Natural killer cell (primary cell): ENCODE results near the gene MRPL39. TPM values are rescaled to one million over a fixed set of nuclear protein-coding genes. Genes with fewer than 3 reads are reported as not detected.

Experiments
- ATAC-seq, 3 donors: fragments of 150-1000 bp in 2 of 3; fragments of 200-7000 bp in 1 of 3; cut with Tn5 transposase; 1 replicate in 1 of 3; 2 replicates in 2 of 3; pipeline ENCODE4 v1.10.0; 2021; ENCODE audit warnings: mild to moderate bottlenecking in 2 of 3, moderate library complexity in 2 of 3
- DNase-seq, 2 donors: peaks; one replicate each; pipeline versions ENCODE4 v3.0.0 to v3.0.0-alpha.2; 2013 to 2021; ENCODE audit warnings: mixed read lengths in 1 of 2
- H3K27ac ChIP-seq: one replicate; pipeline ENCODE4 v1.5.1; 2013; ENCODE audit warnings: mild to moderate bottlenecking, low read length
- H3K27me3 ChIP-seq: one replicate; pipeline ENCODE4 v1.6.1; 2013; ENCODE audit warnings: low read length; ENCODE audit not compliant: control insufficient read depth, insufficient read depth
- H3K36me3 ChIP-seq: one replicate; pipeline ENCODE4 v1.6.1; 2013; ENCODE audit warnings: low read length; ENCODE audit not compliant: control insufficient read depth, insufficient read depth
- H3K4me1 ChIP-seq: one replicate; pipeline ENCODE4 v1.6.1; 2013; ENCODE audit warnings: low read length; ENCODE audit not compliant: control insufficient read depth, insufficient read depth
- H3K4me3 ChIP-seq: one replicate; pipeline ENCODE4 v1.5.1; 2013; ENCODE audit warnings: low read length
- H3K9me3 ChIP-seq: one replicate; pipeline ENCODE4 v1.6.1; 2013; ENCODE audit warnings: low read length; ENCODE audit not compliant: control insufficient read depth, insufficient read depth
- H3K27ac Mint-ChIP-seq, 2 donors: one replicate each; pipeline ENCODE4 v1.8.0; 2022; ENCODE audit warnings: mild to moderate bottlenecking in 2 of 2, mixed read lengths in 2 of 2, moderate library complexity in 1 of 2
- H3K27me3 Mint-ChIP-seq, 2 donors: one replicate each; pipeline ENCODE4 v1.8.0; 2022; ENCODE audit warnings: low read depth in 2 of 2, mixed read lengths in 2 of 2
- H3K36me3 Mint-ChIP-seq: one replicate; pipeline ENCODE4 v1.8.0; 2022; ENCODE audit warnings: mixed read lengths
- H3K4me1 Mint-ChIP-seq, 2 donors: one replicate each; pipeline ENCODE4 v1.8.0; 2022; ENCODE audit warnings: mixed read lengths in 2 of 2
- H3K4me3 Mint-ChIP-seq: one replicate; pipeline ENCODE4 v1.8.0; 2022; ENCODE audit warnings: mild to moderate bottlenecking, moderate library complexity, mixed read lengths
- H3K9me3 Mint-ChIP-seq, 2 donors: one replicate each; pipeline ENCODE4 v1.8.0; 2022; ENCODE audit warnings: mixed read lengths in 2 of 2
- WGBS: methylation state at CpG from one replicate; pipeline ENCODE4 v1.1.7; 2013; ENCODE audit warnings: missing lambda C conversion rate; ENCODE audit not compliant: insufficient coverage; 5-methylcytosine and 5-hydroxymethylcytosine counted together
- intact Hi-C: fragments of 100-400 bp; cut with micrococcal nuclease; formaldehyde crosslinking; loops from one replicate; pipeline ENCODE4 v1.14.2; 2022
- total RNA-seq, 4 donors: library from RNA; stranded (reverse); fragments of 120-200 nt in 1 of 4; gene quantifications; one replicate each; pipeline versions ENCODE4 v1.2.3 to v1.2.4, GENCODE V29; 2013 to 2022
- TF ChIP-seq, protein P1 (sequence below): fragments of 200-600 bp; IDR thresholded peaks from one replicate; pipeline ENCODE4 v1.8.0; 2022; ENCODE audit warnings: antibody characterized with exemption

Gene MRPL39
- total RNA-seq, 3 donors from 2014 or later (not counting 1 experiment from before 2014, with no cell fraction given), result 10.8 to 12.8 (median 10.8) TPM

GRCh38 chr21:25584833-25585676 is 22.2 kb downstream of the MRPL39 start:
- Histone ChIP-seq H3K27me3 (no peaks in the 10 kb centered on the region), H3K36me3 (peaks cover 32% of the 10 kb centered on the region), H3K4me1 (no peaks in the 10 kb centered on the region), H3K4me3 (no peak overlapping the region), H3K9me3 (no peaks in the 10 kb centered on the region), H3K27ac (no peak overlapping the region)
- H3K27ac Mint-ChIP-seq, result peak overlapping the region; percentile 22 to 32
- intact Hi-C loops, result no loop called here
- no peak for DNase-seq
- no peak overlapping the region for H3K4me3 Mint-ChIP-seq
- no peak for ATAC-seq
- no peaks in the 10 kb centered on the region for H3K4me1 Mint-ChIP-seq
- peaks cover 10% of the 10 kb centered on the region for H3K36me3 Mint-ChIP-seq
- TF ChIP-seq, protein P1, sequence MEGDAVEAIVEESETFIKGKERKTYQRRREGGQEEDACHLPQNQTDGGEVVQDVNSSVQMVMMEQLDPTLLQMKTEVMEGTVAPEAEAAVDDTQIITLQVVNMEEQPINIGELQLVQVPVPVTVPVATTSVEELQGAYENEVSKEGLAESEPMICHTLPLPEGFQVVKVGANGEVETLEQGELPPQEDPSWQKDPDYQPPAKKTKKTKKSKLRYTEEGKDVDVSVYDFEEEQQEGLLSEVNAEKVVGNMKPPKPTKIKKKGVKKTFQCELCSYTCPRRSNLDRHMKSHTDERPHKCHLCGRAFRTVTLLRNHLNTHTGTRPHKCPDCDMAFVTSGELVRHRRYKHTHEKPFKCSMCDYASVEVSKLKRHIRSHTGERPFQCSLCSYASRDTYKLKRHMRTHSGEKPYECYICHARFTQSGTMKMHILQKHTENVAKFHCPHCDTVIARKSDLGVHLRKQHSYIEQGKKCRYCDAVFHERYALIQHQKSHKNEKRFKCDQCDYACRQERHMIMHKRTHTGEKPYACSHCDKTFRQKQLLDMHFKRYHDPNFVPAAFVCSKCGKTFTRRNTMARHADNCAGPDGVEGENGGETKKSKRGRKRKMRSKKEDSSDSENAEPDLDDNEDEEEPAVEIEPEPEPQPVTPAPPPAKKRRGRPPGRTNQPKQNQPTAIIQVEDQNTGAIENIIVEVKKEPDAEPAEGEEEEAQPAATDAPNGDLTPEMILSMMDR, result no peak
- H3K9me3 Mint-ChIP-seq, result no peaks in the 10 kb centered on the region
- 90% methylated on average over 6 of the region's 7 CpGs for WGBS
- H3K27me3 Mint-ChIP-seq, result no peaks in the 10 kb centered on the region

DNA sequence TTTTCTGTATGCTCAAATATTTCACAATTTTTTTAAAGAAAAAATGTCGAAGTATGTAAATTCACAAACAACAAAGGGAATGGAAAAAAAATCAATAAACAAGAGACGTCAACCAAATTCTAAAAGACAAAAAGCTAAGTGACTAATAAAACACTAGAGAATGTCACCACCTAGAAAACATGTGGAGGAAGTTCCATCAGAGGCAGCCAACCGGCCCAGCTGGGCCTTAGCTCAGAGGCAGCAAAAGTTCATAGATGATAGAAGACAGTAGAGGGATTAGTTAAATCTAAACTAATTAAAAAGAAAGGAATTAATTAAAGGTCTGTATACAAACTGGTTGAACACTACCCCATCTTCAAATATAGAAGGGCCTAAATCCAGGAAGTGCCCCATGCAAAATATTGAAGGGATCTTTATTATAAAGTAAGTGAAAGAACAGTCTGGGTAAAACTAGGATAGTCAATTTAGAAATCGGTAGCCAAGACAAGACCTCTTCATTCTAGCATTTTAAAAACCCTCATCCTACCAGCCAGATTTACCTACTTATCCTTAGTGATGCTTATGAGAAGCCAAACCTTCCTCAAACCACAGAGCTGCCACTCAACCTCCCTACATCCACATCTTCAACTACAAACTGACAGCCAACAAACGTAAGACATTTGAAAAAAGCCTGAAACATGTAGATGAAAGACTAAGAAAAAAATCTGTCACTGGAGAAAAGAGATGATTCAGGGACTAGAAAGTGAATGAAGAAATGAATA is 23.7 kb downstream of the MRPL39 start:
- Mint-ChIP-seq H3K4me1 (no peaks in the 10 kb centered on the region), H3K4me3 (no peak overlapping the region), H3K36me3 (peaks cover 2% of the 10 kb centered on the region), H3K9me3 (no peaks in the 10 kb centered on the region), H3K27ac (peak overlapping the region; percentile 32 to 74), H3K27me3 (no peaks in the 10 kb centered on the region)
- no peak for ATAC-seq
- TF ChIP-seq, protein P1, result no peak
- Histone ChIP-seq H3K27ac (no peak overlapping the region), H3K4me3 (no peak overlapping the region), H3K27me3 (no peaks in the 10 kb centered on the region), H3K4me1 (no peaks in the 10 kb centered on the region), H3K9me3 (no peaks in the 10 kb centered on the region), H3K36me3 (peaks cover 20% of the 10 kb centered on the region)
- intact Hi-C loops, result no loop called here
- WGBS, result 100% methylated on average over 1 of the region's 5 CpGs
- no peak for DNase-seq

- no peaks in the 10 kb centered on the region for H3K4me1 Mint-ChIP-seq
- TF ChIP-seq, protein P1, result no peak
- Histone ChIP-seq H3K27ac (no peak overlapping the region), H3K9me3 (no peaks in the 10 kb centered on the region), H3K36me3 (peaks cover 17% of the 10 kb centered on the region), H3K4me1 (no peaks in the 10 kb centered on the region), H3K27me3 (no peaks in the 10 kb centered on the region), H3K4me3 (no peak overlapping the region)
- H3K4me3 Mint-ChIP-seq, result no peak overlapping the region
- no peaks in the 10 kb centered on the region for H3K36me3 Mint-ChIP-seq
- no peaks in the 10 kb centered on the region for H3K27me3 Mint-ChIP-seq
- intact Hi-C loops, result no loop called here
- peak overlapping the region; percentile 32 to 74 for H3K27ac Mint-ChIP-seq
- ATAC-seq (no peak), DNase-seq (no peak)
- 91% methylated on average over 5 of the region's 5 CpGs for WGBS
- H3K9me3 Mint-ChIP-seq, result no peaks in the 10 kb centered on the region
These were observed 24.4 kb downstream of the MRPL39 start for GRCh38 chr21:25582888-25583287.
